ENCODE results near the gene OR51A2.

OR51A2 gene

DNA sequence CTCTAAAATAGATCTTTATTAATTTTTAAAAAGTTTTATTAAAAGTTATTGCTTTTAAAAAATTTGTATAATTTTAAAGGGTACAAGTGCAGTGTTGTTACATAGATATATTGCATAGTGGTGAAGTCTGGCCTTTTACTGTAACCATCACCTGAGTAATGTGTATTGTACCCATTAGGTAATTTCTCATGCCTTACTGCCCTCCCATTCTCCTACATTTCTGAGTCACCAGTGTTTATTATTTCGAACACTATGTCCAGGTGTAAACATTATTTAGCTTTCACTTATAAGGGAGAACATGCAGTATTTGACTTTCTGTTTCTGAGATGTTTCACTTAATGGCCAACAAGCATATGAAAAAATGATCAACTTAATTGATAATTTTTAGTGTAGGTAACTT lies 33.7 kb downstream of the OR51A2 start (continued):
- no peak for TF ChIP-seq ZNF610 (tag by site-specific recombination; IDR thresholded peaks at IDR 0.05; ENCODE audit: borderline replicate concordance)
- no peak for TF ChIP-seq ZNF19 (tag by site-specific recombination; IDR thresholded peaks at IDR 0.05; ENCODE audit: low read depth)
- TF ChIP-seq KLF8 (tag by site-specific recombination; IDR thresholded peaks at IDR 0.05), result no peak
- no peak for TF ChIP-seq ZNF629 (tag by site-specific recombination; IDR thresholded peaks at IDR 0.05)
- TF ChIP-seq SP3 (tag by site-specific recombination; IDR thresholded peaks at IDR 0.05), result no peak
- TF ChIP-seq ZNF548 (tag by site-specific recombination; IDR thresholded peaks at IDR 0.05), result no peak
- no peak for TF ChIP-seq GLIS2 (tag by site-specific recombination; IDR thresholded peaks at IDR 0.05)

- ChIA-PET CTCF (no interaction called here), POLR2A (no interaction called here)
- Histone ChIP-seq H3K36me3 (ENCODE audit: control insufficient read depth in 2 of 2, insufficient read depth in 1 of 2, low read length in 2 of 2) (no peaks in the 10 kb centered on the region), H3K4me3 (ENCODE audit: low read depth, low read length) (no peak within 1 kb of the TSS), H3K4me1 (ENCODE audit: control insufficient read depth, insufficient read depth, low read length) (no peaks in the 10 kb centered on the region), H3K27ac (ENCODE audit: extremely low read depth, low read depth, low read length) (no peak within 1 kb of the TSS), H3K9me3 (ENCODE audit: control insufficient read depth, insufficient read depth, low read depth, low read length) (no peaks in the 10 kb centered on the region)
- TF ChIP-seq ZNF132 (tag by site-specific recombination; IDR thresholded peaks at IDR 0.05; ENCODE audit: borderline replicate concordance) (no peak), ZIC2 (tag by site-specific recombination; IDR thresholded peaks at IDR 0.05) (no peak), ZBTB17 (tag by site-specific recombination; IDR thresholded peaks at IDR 0.05) (no peak), ELK4 (IDR thresholded peaks at IDR 0.05; ENCODE audit: borderline replicate concordance, low read depth, low read length) (no peak), SCRT1 (tag by site-specific recombination; IDR thresholded peaks at IDR 0.05; ENCODE audit: borderline replicate concordance) (no peak), SETDB1 (IDR thresholded peaks at IDR 0.05; ENCODE audit: insufficient read length, low read length) (no peak), ZSCAN23 (tag by site-specific recombination; IDR thresholded peaks at IDR 0.05) (no peak)
These were observed 36.3 kb downstream of the OR51A2 start, which contains the start of gene OR51G2 for GRCh38 chr11:4919250-4919649. OR51G2 (minus strand) TSS chr11:4919350; CDS start chr11:4915663, 3,687 bp downstream.

GRCh38 chr11:4916581-4916980 lies 38.9 kb downstream of the OR51A2 start:
- ChIA-PET POLR2A (no interaction called here), CTCF (no interaction called here)
- Histone ChIP-seq H3K27ac (ENCODE audit: extremely low read depth, low read depth, low read length) (no peak overlapping the region), H3K4me1 (ENCODE audit: control insufficient read depth, insufficient read depth, low read length) (no peaks in the 10 kb centered on the region), H3K36me3 (ENCODE audit: control insufficient read depth in 2 of 2, insufficient read depth in 1 of 2, low read length in 2 of 2) (no peaks in the 10 kb centered on the region), H3K4me3 (ENCODE audit: low read depth, low read length) (no peak overlapping the region), H3K9me3 (ENCODE audit: control insufficient read depth, insufficient read depth, low read depth, low read length) (no peaks in the 10 kb centered on the region)
- TF ChIP-seq, protein P1, sequence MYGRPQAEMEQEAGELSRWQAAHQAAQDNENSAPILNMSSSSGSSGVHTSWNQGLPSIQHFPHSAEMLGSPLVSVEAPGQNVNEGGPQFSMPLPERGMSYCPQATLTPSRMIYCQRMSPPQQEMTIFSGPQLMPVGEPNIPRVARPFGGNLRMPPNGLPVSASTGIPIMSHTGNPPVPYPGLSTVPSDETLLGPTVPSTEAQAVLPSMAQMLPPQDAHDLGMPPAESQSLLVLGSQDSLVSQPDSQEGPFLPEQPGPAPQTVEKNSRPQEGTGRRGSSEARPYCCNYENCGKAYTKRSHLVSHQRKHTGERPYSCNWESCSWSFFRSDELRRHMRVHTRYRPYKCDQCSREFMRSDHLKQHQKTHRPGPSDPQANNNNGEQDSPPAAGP (tag by site-specific recombination; IDR thresholded peaks at IDR 0.05), result no peak
- TF ChIP-seq ZNF670 (tag by site-specific recombination; IDR thresholded peaks at IDR 0.05; ENCODE audit: low read depth) (no peak), ZNF555 (tag by site-specific recombination; conservative IDR thresholded peaks at IDR 0.05) (no peak), ZNF266 (tag by site-specific recombination; IDR thresholded peaks at IDR 0.05; ENCODE audit: low read depth) (no peak), ZSCAN23 (tag by site-specific recombination; IDR thresholded peaks at IDR 0.05) (no peak), ZBTB1 (tag by site-specific recombination; IDR thresholded peaks at IDR 0.05) (no peak), ZNF423 (tag by site-specific recombination; IDR thresholded peaks at IDR 0.05) (no peak), ZNF596 (tag by site-specific recombination; IDR thresholded peaks at IDR 0.05) (no peak)
- TF ChIP-seq, protein P2, sequence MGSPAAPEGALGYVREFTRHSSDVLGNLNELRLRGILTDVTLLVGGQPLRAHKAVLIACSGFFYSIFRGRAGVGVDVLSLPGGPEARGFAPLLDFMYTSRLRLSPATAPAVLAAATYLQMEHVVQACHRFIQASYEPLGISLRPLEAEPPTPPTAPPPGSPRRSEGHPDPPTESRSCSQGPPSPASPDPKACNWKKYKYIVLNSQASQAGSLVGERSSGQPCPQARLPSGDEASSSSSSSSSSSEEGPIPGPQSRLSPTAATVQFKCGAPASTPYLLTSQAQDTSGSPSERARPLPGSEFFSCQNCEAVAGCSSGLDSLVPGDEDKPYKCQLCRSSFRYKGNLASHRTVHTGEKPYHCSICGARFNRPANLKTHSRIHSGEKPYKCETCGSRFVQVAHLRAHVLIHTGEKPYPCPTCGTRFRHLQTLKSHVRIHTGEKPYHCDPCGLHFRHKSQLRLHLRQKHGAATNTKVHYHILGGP (tag by site-specific recombination; IDR thresholded peaks at IDR 0.05), result no peak
